SK-N-SH (cell line): ENCODE measurements around the gene TMEM9. TPM values are rescaled to one million over a fixed set of nuclear protein-coding genes. Genes with fewer than 3 reads are reported as not detected.

Experiments
- CTCF ChIA-PET: fragments of 300-600, 350-600 bp; formaldehyde crosslinking; extraction: SDS; loops from one replicate; lab custom pipeline; 2021; lab: Yijun Ruan, JAX
- POLR2A ChIA-PET: fragments of 350-600 bp; sonication (Branson Sonifier 250); formaldehyde crosslinking; extraction: SDS; loops from one replicate; lab custom pipeline; 2020; ENCODE audit warnings: antibody characterized with exemption, inconsistent platforms; lab: Yijun Ruan, JAX
- DNase-seq: peaks from one replicate; pipeline ENCODE4 v3.0.0; 2012
- H2AFZ ChIP-seq: fragments of 200-600 bp; sonication (generic); 2 replicates; pipeline ENCODE4 v1.8.1; 2016; ENCODE audit warnings: antibody characterized with exemption, mild to moderate bottlenecking, low read depth
- H3F3A ChIP-seq: fragments of 200-600 bp; sonication (generic); replicated peaks from 2 replicates; pipeline ENCODE3; 2016; ENCODE audit warnings: antibody characterized with exemption, mild to moderate bottlenecking; ENCODE audit not compliant: insufficient read depth
- H3K27ac ChIP-seq, 2 experiments: fragments of 200-500 bp in 1 of 2; fragments of 200-600 bp in 1 of 2; sonication (Bioruptor generic) in 1 of 2; sonication (generic), shearing (Covaris generic) in 1 of 2; 2 replicates each; pipeline versions ENCODE4 v1.5.1 to v1.6.1; 2014 to 2016; ENCODE audit warnings: low read depth in 2 of 2, inconsistent platforms in 1 of 2, low read length in 1 of 2, mild to moderate bottlenecking in 1 of 2, mixed read lengths in 1 of 2
- H3K27me3 ChIP-seq: fragments of 200-600 bp; sonication (generic), shearing (Covaris generic); 2 replicates; pipeline ENCODE4 v1.6.1; 2016; ENCODE audit warnings: mixed run types; ENCODE audit not compliant: insufficient read depth
- H3K36me3 ChIP-seq, 2 experiments: fragments of 200-500 bp in 1 of 2; fragments of 200-600 bp in 1 of 2; sonication (Bioruptor generic) in 1 of 2; sonication (generic) in 1 of 2; replicated peaks in 1 of 2; 2 replicates each; pipeline versions ENCODE3 to v1.5.1; 2014 to 2016; ENCODE audit warnings: low read length in 1 of 2, mild to moderate bottlenecking in 1 of 2; ENCODE audit not compliant: insufficient read depth in 2 of 2, control insufficient read depth in 1 of 2
- H3K4me1 ChIP-seq, 2 experiments: fragments of 200-500 bp in 1 of 2; fragments of 200-600 bp in 1 of 2; sonication (Bioruptor generic) in 1 of 2; sonication (generic), shearing (Covaris generic) in 1 of 2; 2 replicates each; pipeline versions ENCODE4 v1.5.1 to v1.6.1; 2014 to 2016; ENCODE audit warnings: low read depth in 1 of 2, low read length in 1 of 2, mixed run types in 1 of 2; ENCODE audit not compliant: insufficient read depth in 2 of 2, control insufficient read depth in 1 of 2
- H3K4me2 ChIP-seq: fragments of 200-600 bp; sonication (generic), shearing (Covaris generic); 2 replicates; pipeline ENCODE4 v1.6.1; 2017; ENCODE audit warnings: mixed run types
- H3K4me3 ChIP-seq, 2 experiments: fragments of 200-500 bp in 1 of 2; fragments of 200-600 bp in 1 of 2; sonication (Bioruptor generic) in 1 of 2; sonication (generic), shearing (Covaris generic) in 1 of 2; 2 replicates each; pipeline versions ENCODE4 v1.5.1 to v1.8.1; 2014 to 2016; ENCODE audit warnings: low read depth in 2 of 2, inconsistent platforms in 1 of 2, low read length in 1 of 2, mild to moderate bottlenecking in 1 of 2, mixed read lengths in 1 of 2, moderate library complexity in 1 of 2
- H3K79me2 ChIP-seq: fragments of 200-600 bp; sonication (generic); 2 replicates; pipeline ENCODE4 v1.8.1; 2017; ENCODE audit warnings: mild to moderate bottlenecking; ENCODE audit not compliant: insufficient read depth
- H3K9ac ChIP-seq: fragments of 200-600 bp; sonication (generic); 2 replicates; pipeline ENCODE4 v1.6.1; 2017; ENCODE audit warnings: mixed run types
- H3K9me2 ChIP-seq: fragments of 200-600 bp; sonication (generic); 2 replicates; pipeline ENCODE4 v1.6.1; 2017; ENCODE audit warnings: mixed run types
- H3K9me3 ChIP-seq: fragments of 200-600 bp; sonication (generic); 2 replicates; pipeline ENCODE4 v1.6.1; 2017; ENCODE audit warnings: mixed run types, mild to moderate bottlenecking, moderate library complexity
- H4K20me1 ChIP-seq: fragments of 200-600 bp; sonication (generic); 2 replicates; pipeline ENCODE4 v1.6.1; 2017; ENCODE audit warnings: mild to moderate bottlenecking, mixed run types; ENCODE audit not compliant: insufficient read depth
- CHD2 ChIP-seq: fragments of 150-350 bp; IDR thresholded peaks from 2 replicates; pipeline ENCODE4 v1.6.1; 2018; ENCODE audit warnings: low read length; ENCODE audit not compliant: partially characterized antibody
- ELF1 ChIP-seq: IDR thresholded peaks from 2 replicates; pipeline ENCODE4 v1.4.0; 2012
- EP300 ChIP-seq, 2 experiments: IDR thresholded peaks; 2 replicates each; pipeline versions ENCODE4 v1.4.0 to v1.6.1; 2012; ENCODE audit warnings: borderline replicate concordance in 1 of 2, low read depth in 1 of 2, low read length in 1 of 2
- FOSL2 ChIP-seq: IDR thresholded peaks from 2 replicates; pipeline ENCODE4 v1.4.0; 2012; ENCODE audit warnings: low read depth, mild to moderate bottlenecking, moderate library complexity, borderline replicate concordance
- FOXJ3 ChIP-seq: sonication (generic); formaldehyde crosslinking; IDR thresholded peaks from 2 replicates; pipeline ENCODE4 v1.5.1; 2020; ENCODE audit warnings: mild to moderate bottlenecking, missing genetic modification reagents
- FOXM1 ChIP-seq: IDR thresholded peaks from 2 replicates; pipeline ENCODE4 v1.4.0; 2012; ENCODE audit warnings: low read depth, mild to moderate bottlenecking
- GABPA ChIP-seq: IDR thresholded peaks from 2 replicates; pipeline ENCODE4 v1.4.0; 2012; ENCODE audit warnings: low read depth, mild to moderate bottlenecking
- MEF2A ChIP-seq: IDR thresholded peaks from 2 replicates; pipeline ENCODE4 v1.4.0; 2012; ENCODE audit warnings: low read depth, borderline replicate concordance
- MXI1 ChIP-seq: IDR thresholded peaks from 2 replicates; pipeline ENCODE4 v1.6.1; 2012; ENCODE audit warnings: mild to moderate bottlenecking, low read depth, low read length, improper control_type of control experiment
- NFIC ChIP-seq: IDR thresholded peaks from 2 replicates; pipeline ENCODE4 v1.4.0; 2012; ENCODE audit warnings: borderline replicate concordance
- NRF1 ChIP-seq: IDR thresholded peaks from 2 replicates; pipeline ENCODE4 v1.6.1; 2012; ENCODE audit warnings: low read depth, mild to moderate bottlenecking, low read length
- RAD21 ChIP-seq: IDR thresholded peaks from 2 replicates; pipeline ENCODE4 v1.6.1; 2012; ENCODE audit warnings: mild to moderate bottlenecking, low read length
- REST ChIP-seq: IDR thresholded peaks from 2 replicates; pipeline ENCODE4 v1.6.1; 2012; ENCODE audit warnings: mild to moderate bottlenecking, low read depth, low read length, moderate library complexity
- RFX5 ChIP-seq: IDR thresholded peaks from 2 replicates; pipeline ENCODE4 v1.6.1; 2012; ENCODE audit warnings: mild to moderate bottlenecking, improper control_type of control experiment, low read length
- RXRA ChIP-seq: IDR thresholded peaks from 2 replicates; pipeline ENCODE4 v1.4.0; 2012; ENCODE audit warnings: low read depth, mild to moderate bottlenecking, borderline replicate concordance
- SIN3A ChIP-seq: IDR thresholded peaks from 2 replicates; pipeline ENCODE4 v1.6.1; 2012; ENCODE audit warnings: low read depth, mild to moderate bottlenecking, low read length, moderate library complexity, borderline replicate concordance
- USF1 ChIP-seq: IDR thresholded peaks from 2 replicates; pipeline ENCODE4 v1.4.0; 2012; ENCODE audit warnings: low read depth, borderline replicate concordance
- YY1 ChIP-seq: IDR thresholded peaks from 2 replicates; pipeline ENCODE4 v1.4.0; 2012; ENCODE audit warnings: low read depth, mild to moderate bottlenecking
- WGBS: methylation state at CpG from one replicate; pipeline ENCODE4 v1.1.6; 2017; ENCODE audit warnings: low lambda C conversion rate; 5-methylcytosine and 5-hydroxymethylcytosine counted together
- polyA plus RNA-seq, 3 experiments: library from polyadenylated mRNA; depleted of rRNA; stranded (reverse); fragments of >200 nt; gene quantifications; 2 replicates each; pipeline ENCODE4 v1.2.3, GENCODE V29; 2012
- TF ChIP-seq, protein P1 (sequence below): IDR thresholded peaks from 2 replicates; pipeline ENCODE4; 2012
- TF ChIP-seq, protein P2 (sequence below): fragments of 200-600 bp; sonication (generic); IDR thresholded peaks from 2 replicates; pipeline ENCODE4 v1.6.1; 2017; ENCODE audit warnings: antibody characterized with exemption, mild to moderate bottlenecking, moderate library complexity

The TMEM9 gene
- polyA plus RNA-seq, 1 of the 3 experiments (the other 2 are of a cell fraction): 126 TPM

GRCh38 chr1:201134405-201134804 lies 19.9 kb downstream of the TMEM9 start:
- Histone ChIP-seq H3K4me1 (peaks cover 0 to 19% of the 10 kb centered on the region in 2 experiments; a peak in 1 of 4 replicates), H3K9ac (no peak overlapping the region), H3F3A (peaks cover 19% of the 10 kb centered on the region), H3K4me3 (no peak overlapping the region), H2AFZ (no peak overlapping the region), H3K4me2 (no peak overlapping the region), H3K36me3 (peaks cover 8 to 38% of the 10 kb centered on the region in 2 experiments), H3K27ac (no peak overlapping the region), H3K27me3 (no peaks in the 10 kb centered on the region), H4K20me1 (peaks cover 9% of the 10 kb centered on the region; the same call in 1 of the 2 replicates), H3K9me3 (no peaks in the 10 kb centered on the region), H3K9me2 (no peaks in the 10 kb centered on the region), H3K79me2 (no peaks in the 10 kb centered on the region)
- POLR2A ChIA-PET: no interaction called here
- 92% methylated on average over 6 of the region's 6 CpGs for WGBS
- CTCF ChIA-PET: interaction anchor here (1.0 to 1.4 kb wide), 2 partner anchors 15 to 16 kb away, joined by 3 read pairs; no protein-coding TSS in a partner anchor
- TF ChIP-seq, protein P1, sequence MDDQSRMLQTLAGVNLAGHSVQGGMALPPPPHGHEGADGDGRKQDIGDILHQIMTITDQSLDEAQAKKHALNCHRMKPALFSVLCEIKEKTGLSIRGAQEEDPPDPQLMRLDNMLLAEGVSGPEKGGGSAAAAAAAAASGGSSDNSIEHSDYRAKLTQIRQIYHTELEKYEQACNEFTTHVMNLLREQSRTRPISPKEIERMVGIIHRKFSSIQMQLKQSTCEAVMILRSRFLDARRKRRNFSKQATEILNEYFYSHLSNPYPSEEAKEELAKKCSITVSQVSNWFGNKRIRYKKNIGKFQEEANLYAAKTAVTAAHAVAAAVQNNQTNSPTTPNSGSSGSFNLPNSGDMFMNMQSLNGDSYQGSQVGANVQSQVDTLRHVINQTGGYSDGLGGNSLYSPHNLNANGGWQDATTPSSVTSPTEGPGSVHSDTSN: no peak
- TF ChIP-seq CHD2 (no peak), RAD21 (no peak), MEF2A (no peak), FOXJ3 (CRISPR knock-in tag) (no peak), USF1 (no peak), RXRA (no peak), NRF1 (no peak), SIN3A (no peak), REST (no peak), YY1 (no peak), GABPA (no peak), FOSL2 (no peak), ELF1 (no peak), FOXM1 (no peak), EP300 (IDR thresholded peaks at IDR 0.05; ENCODE audit: borderline replicate concordance in 1 of 2, low read depth in 1 of 2, low read length in 1 of 2) (no peak), RFX5 (no peak), MXI1 (no peak), NFIC (no peak)
- TF ChIP-seq, protein P2, sequence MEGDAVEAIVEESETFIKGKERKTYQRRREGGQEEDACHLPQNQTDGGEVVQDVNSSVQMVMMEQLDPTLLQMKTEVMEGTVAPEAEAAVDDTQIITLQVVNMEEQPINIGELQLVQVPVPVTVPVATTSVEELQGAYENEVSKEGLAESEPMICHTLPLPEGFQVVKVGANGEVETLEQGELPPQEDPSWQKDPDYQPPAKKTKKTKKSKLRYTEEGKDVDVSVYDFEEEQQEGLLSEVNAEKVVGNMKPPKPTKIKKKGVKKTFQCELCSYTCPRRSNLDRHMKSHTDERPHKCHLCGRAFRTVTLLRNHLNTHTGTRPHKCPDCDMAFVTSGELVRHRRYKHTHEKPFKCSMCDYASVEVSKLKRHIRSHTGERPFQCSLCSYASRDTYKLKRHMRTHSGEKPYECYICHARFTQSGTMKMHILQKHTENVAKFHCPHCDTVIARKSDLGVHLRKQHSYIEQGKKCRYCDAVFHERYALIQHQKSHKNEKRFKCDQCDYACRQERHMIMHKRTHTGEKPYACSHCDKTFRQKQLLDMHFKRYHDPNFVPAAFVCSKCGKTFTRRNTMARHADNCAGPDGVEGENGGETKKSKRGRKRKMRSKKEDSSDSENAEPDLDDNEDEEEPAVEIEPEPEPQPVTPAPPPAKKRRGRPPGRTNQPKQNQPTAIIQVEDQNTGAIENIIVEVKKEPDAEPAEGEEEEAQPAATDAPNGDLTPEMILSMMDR: no peak
- DNase-seq: no peak
